HG02571 (cell line): Measurements from ENCODE around the gene HCK.
"Not testable (repeated sequence)": the region's sequence is repeated elsewhere in the genome, so short reads cannot be mapped to it uniquely, and the experiment has no call there.

Experiments used
- ATAC-seq: cut with Tn5 transposase; IDR thresholded peaks from one replicate; pipeline ENCODE4 v1.9.1; 2021; ENCODE audit warnings: mild to moderate bottlenecking, moderate library complexity; ENCODE audit not compliant: unreplicated experiment

Gene HCK

GRCh38 chr20:32089637-32090362 lies 37.8 kb downstream of the HCK start:
- no peak for ATAC-seq

GRCh38 chr20:32091888-32092346 lies 39.9 kb downstream of the HCK start:
- no peak for ATAC-seq

- ATAC-seq, result no peak
These were observed 46.7 kb downstream of the HCK start for GRCh38 chr20:32098786-32099185.

GRCh38 chr20:32108814-32109391 lies 56.9 kb downstream of the HCK start:
- no peak for ATAC-seq

GRCh38 chr20:32109392-32110172 lies 57.5 kb downstream of the HCK start, which contains the start of gene TM9SF4:
TM9SF4 (plus strand) TSS chr20:32109714; CDS start chr20:32109741, 27 bp downstream.
- ATAC-seq, result peak; percentile 90

GRCh38 chr20:32110173-32110704 lies 58.2 kb downstream of the HCK start:
- no peak for ATAC-seq

- no peak for ATAC-seq
These were observed 58.7 kb downstream of the HCK start for GRCh38 chr20:32110727-32111126.

GRCh38 chr20:32111156-32111686 lies 59.2 kb downstream of the HCK start:
- ATAC-seq, result no peak

- ATAC-seq, result no peak
These were observed 59.7 kb downstream of the HCK start for GRCh38 chr20:32111753-32112152.

GRCh38 chr20:32112841-32113240 lies 60.8 kb downstream of the HCK start:
- ATAC-seq, result no peak

GRCh38 chr20:32113591-32114260 lies 61.7 kb downstream of the HCK start:
- no peak for ATAC-seq

- no peak for ATAC-seq
These were observed 62.4 kb downstream of the HCK start for GRCh38 chr20:32114305-32114960.

- no peak for ATAC-seq
These were observed 63.2 kb downstream of the HCK start for GRCh38 chr20:32115211-32115767.

- no peak for ATAC-seq
These were observed 64.1 kb downstream of the HCK start for GRCh38 chr20:32116079-32116521.

- ATAC-seq, result not testable (repeated sequence)
These were observed 64.8 kb downstream of the HCK start for GRCh38 chr20:32116796-32117195.

- not testable (repeated sequence) for ATAC-seq
These were observed 66.4 kb downstream of the HCK start for GRCh38 chr20:32118427-32118826.

- ATAC-seq, result no peak
These were observed 67.7 kb downstream of the HCK start for GRCh38 chr20:32119734-32120133.

- ATAC-seq, result not testable (repeated sequence)
These were observed 69.9 kb downstream of the HCK start for GRCh38 chr20:32121908-32122307.

GRCh38 chr20:32123088-32123487 lies 71.0 kb downstream of the HCK start:
- no peak for ATAC-seq
